Measurements from ENCODE around the gene C19orf81. TPM values are rescaled to one million over a fixed set of nuclear protein-coding genes. Genes with fewer than 3 reads are reported as not detected.

C19orf81 gene
- total and polyA plus RNA-seq, 9 of the 15 experiments (the other 6 are each of a cell fraction or from before 2014, with no cell fraction given), result 2.5 to 42.9 (median 33.0) TPM; not detected in 4

DNA sequence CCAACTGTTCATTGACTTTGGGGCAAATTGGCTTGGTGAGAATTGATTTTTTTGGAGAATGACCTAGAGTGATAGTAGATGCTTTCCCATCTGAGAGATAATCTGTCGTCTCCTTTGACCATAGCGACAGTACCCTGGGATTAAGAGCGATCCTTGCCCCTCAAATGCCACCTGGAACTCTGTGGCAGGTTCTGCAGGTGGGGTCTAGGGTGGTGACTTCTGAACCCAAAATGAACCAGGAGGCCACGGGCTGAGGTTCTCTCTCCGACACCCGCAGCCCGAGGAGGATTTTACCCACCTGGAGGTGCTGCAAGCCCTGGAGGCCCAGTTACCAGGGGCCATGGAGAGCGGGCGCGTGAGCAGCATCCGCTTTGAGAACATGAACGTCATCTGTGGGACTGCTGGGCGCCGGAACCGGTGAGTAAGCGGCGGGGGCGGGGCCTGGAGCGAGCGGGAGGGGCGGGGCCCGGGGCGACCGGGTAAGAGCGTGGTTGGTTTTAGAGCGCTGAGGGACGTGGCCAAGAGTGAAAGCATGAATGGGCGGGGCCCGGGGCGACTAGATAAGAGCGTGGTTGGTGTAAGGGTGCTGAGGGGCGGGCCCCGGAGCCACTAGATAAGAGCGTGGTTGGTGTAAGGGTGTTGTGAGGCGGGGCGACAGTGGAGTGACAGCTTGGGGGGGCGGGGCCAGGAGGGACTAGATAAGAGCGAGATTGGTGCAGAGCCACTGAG lies 8.6 kb downstream of the C19orf81 start (continued):
- TF ChIP-seq, protein P1, sequence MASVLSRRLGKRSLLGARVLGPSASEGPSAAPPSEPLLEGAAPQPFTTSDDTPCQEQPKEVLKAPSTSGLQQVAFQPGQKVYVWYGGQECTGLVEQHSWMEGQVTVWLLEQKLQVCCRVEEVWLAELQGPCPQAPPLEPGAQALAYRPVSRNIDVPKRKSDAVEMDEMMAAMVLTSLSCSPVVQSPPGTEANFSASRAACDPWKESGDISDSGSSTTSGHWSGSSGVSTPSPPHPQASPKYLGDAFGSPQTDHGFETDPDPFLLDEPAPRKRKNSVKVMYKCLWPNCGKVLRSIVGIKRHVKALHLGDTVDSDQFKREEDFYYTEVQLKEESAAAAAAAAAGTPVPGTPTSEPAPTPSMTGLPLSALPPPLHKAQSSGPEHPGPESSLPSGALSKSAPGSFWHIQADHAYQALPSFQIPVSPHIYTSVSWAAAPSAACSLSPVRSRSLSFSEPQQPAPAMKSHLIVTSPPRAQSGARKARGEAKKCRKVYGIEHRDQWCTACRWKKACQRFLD (CRISPR knock-in tag; IDR thresholded peaks at IDR 0.05), result peak; percentile 18; the same call in 1 of the 2 replicates
- no peak for TF ChIP-seq LEF1 (IDR thresholded peaks at IDR 0.05)
- peak; percentile 81 for TF ChIP-seq SP2 (IDR thresholded peaks at IDR 0.05; ENCODE audit: extremely low read depth, low read depth, low read length, poor library complexity, severe bottlenecking)
- peak; percentile 92 for TF ChIP-seq ZFX (CRISPR knock-in tag; IDR thresholded peaks at IDR 0.05)
- 0 out of 2 replicates have a peak, but pooled peaks have one; percentile 19 for TF ChIP-seq ZNF175 (CRISPR knock-in tag; IDR thresholded peaks at IDR 0.05; ENCODE audit: low read depth)
- 0 out of 2 replicates have a peak, but pooled peaks have one; percentile 29 for TF ChIP-seq ZNF282 (CRISPR knock-in tag; IDR thresholded peaks at IDR 0.05)
- TF ChIP-seq ZNF224 (CRISPR knock-in tag; IDR thresholded peaks at IDR 0.05), result 0 out of 2 replicates have a peak, but pooled peaks have one; percentile 42
- TF ChIP-seq FOXK2 (conservative IDR thresholded peaks at IDR 0.05 in 1 of 2, IDR thresholded peaks at IDR 0.05 in 1 of 2; ENCODE audit: low read depth in 2 of 2), result peak; percentile 53 to 79; a peak in 3 of 4 replicates
- TF ChIP-seq EZH2 (IDR thresholded peaks at IDR 0.05; ENCODE audit: borderline replicate concordance, low read depth, low read length), result no peak
- TF ChIP-seq NBN (IDR thresholded peaks at IDR 0.05; ENCODE audit: low read depth), result no peak
- peak in 2 of 3 experiments; percentile 82 to 90 for TF ChIP-seq YY1 (IDR thresholded peaks at IDR 0.05; ENCODE audit: borderline replicate concordance in 1 of 3, control insufficient read depth in 1 of 3, extremely low read depth in 1 of 3, insufficient read depth in 3 of 3, insufficient read length in 1 of 3, insufficient replicate concordance in 2 of 3, low read depth in 1 of 3, low read length in 2 of 3)
- TF ChIP-seq, protein P2, sequence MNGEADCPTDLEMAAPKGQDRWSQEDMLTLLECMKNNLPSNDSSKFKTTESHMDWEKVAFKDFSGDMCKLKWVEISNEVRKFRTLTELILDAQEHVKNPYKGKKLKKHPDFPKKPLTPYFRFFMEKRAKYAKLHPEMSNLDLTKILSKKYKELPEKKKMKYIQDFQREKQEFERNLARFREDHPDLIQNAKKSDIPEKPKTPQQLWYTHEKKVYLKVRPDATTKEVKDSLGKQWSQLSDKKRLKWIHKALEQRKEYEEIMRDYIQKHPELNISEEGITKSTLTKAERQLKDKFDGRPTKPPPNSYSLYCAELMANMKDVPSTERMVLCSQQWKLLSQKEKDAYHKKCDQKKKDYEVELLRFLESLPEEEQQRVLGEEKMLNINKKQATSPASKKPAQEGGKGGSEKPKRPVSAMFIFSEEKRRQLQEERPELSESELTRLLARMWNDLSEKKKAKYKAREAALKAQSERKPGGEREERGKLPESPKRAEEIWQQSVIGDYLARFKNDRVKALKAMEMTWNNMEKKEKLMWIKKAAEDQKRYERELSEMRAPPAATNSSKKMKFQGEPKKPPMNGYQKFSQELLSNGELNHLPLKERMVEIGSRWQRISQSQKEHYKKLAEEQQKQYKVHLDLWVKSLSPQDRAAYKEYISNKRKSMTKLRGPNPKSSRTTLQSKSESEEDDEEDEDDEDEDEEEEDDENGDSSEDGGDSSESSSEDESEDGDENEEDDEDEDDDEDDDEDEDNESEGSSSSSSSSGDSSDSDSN (IDR thresholded peaks at IDR 0.05; ENCODE audit: borderline replicate concordance in 1 of 2, low read depth in 2 of 2, low read length in 2 of 2), result no peak
- TF ChIP-seq HCFC1 (IDR thresholded peaks at IDR 0.05; ENCODE audit: low read depth, low read length), result peak; percentile 51
- peak; percentile 88 for TF ChIP-seq ETV1 (tag; conservative IDR thresholded peaks at IDR 0.05; ENCODE audit: low read depth)
- 0 out of 2 replicates have a peak, but pooled peaks have one; percentile 14 for TF ChIP-seq CC2D1A (IDR thresholded peaks at IDR 0.05)
- TF ChIP-seq, protein P3, sequence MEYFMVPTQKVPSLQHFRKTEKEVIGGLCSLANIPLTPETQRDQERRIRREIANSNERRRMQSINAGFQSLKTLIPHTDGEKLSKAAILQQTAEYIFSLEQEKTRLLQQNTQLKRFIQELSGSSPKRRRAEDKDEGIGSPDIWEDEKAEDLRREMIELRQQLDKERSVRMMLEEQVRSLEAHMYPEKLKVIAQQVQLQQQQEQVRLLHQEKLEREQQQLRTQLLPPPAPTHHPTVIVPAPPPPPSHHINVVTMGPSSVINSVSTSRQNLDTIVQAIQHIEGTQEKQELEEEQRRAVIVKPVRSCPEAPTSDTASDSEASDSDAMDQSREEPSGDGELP (CRISPR knock-in tag; IDR thresholded peaks at IDR 0.05; ENCODE audit: borderline replicate concordance), result peak; percentile 41; the same call in 1 of the 2 replicates
- peak; percentile 78 for TF ChIP-seq ELF2 (CRISPR knock-in tag; IDR thresholded peaks at IDR 0.05)
- peak; percentile 54; the same call in 1 of the 2 replicates for TF ChIP-seq ATF1 (CRISPR knock-in tag; IDR thresholded peaks at IDR 0.05)
- TF ChIP-seq ATF1 (tag; IDR thresholded peaks at IDR 0.05), result peak; percentile 60; the same call in 1 of the 2 replicates
- no peak for TF ChIP-seq CCAR2 (IDR thresholded peaks at IDR 0.05; ENCODE audit: low read depth, low read length)
- TF ChIP-seq SAP30 (IDR thresholded peaks at IDR 0.05; ENCODE audit: borderline replicate concordance, insufficient read depth, low read depth, low read length, poor library complexity, severe bottlenecking), result peak; percentile 41
- 0 out of 2 replicates have a peak, but pooled peaks have one; percentile 18 for TF ChIP-seq BACH1 (tag; IDR thresholded peaks at IDR 0.05)

Measured in K562 (cell line).